Parathyroid adenoma (tissue), 2 donors: ENCODE results near the gene CTSL.

Experiments
- H2AFZ ChIP-seq: fragments of 300-600 bp; sonication (generic); one replicate; pipeline ENCODE4 v1.7.0; 2017; ENCODE audit warnings: antibody characterized with exemption, mild to moderate bottlenecking
- H3K27ac ChIP-seq: fragments of 300-600 bp; sonication (generic); one replicate; pipeline ENCODE4 v1.7.0; 2017
- H3K27me3 ChIP-seq: fragments of 300-600 bp; sonication (generic); one replicate; pipeline ENCODE4 v1.7.0; 2017; ENCODE audit warnings: low read length; ENCODE audit not compliant: control insufficient read depth, insufficient read depth
- H3K36me3 ChIP-seq: fragments of 300-600 bp; sonication (generic); one replicate; pipeline ENCODE4 v1.7.0; 2017; ENCODE audit warnings: low read length; ENCODE audit not compliant: control insufficient read depth, insufficient read depth
- H3K4me1 ChIP-seq: fragments of 300-600 bp; sonication (generic); one replicate; pipeline ENCODE4 v1.7.0; 2017; ENCODE audit warnings: control low read depth
- H3K4me2 ChIP-seq: fragments of 300-600 bp; sonication (generic); one replicate; pipeline ENCODE4 v1.7.0; 2017; ENCODE audit warnings: low read length
- H3K4me3 ChIP-seq: fragments of 300-600 bp; sonication (generic); one replicate; pipeline ENCODE4 v1.7.0; 2017; ENCODE audit warnings: low read depth, low read length
- H3K79me2 ChIP-seq: fragments of 300-600 bp; sonication (generic); one replicate; pipeline ENCODE4 v1.7.0; 2017; ENCODE audit warnings: control low read depth
- H3K9ac ChIP-seq: fragments of 300-600 bp; sonication (generic); one replicate; pipeline ENCODE4 v1.7.0; 2017; ENCODE audit warnings: mild to moderate bottlenecking
- H3K9me3 ChIP-seq: fragments of 300-600 bp; sonication (generic); one replicate; pipeline ENCODE4 v1.7.0; 2017; ENCODE audit warnings: low read length; ENCODE audit not compliant: control insufficient read depth
- TF ChIP-seq, protein P1 (sequence below): fragments of 300-600 bp; sonication (generic); IDR thresholded peaks from one replicate; pipeline ENCODE4 v1.7.0; 2017; ENCODE audit warnings: antibody characterized with exemption, mild to moderate bottlenecking
- donor health status: primary hyperparathyroidism.

The CTSL gene

DNA sequence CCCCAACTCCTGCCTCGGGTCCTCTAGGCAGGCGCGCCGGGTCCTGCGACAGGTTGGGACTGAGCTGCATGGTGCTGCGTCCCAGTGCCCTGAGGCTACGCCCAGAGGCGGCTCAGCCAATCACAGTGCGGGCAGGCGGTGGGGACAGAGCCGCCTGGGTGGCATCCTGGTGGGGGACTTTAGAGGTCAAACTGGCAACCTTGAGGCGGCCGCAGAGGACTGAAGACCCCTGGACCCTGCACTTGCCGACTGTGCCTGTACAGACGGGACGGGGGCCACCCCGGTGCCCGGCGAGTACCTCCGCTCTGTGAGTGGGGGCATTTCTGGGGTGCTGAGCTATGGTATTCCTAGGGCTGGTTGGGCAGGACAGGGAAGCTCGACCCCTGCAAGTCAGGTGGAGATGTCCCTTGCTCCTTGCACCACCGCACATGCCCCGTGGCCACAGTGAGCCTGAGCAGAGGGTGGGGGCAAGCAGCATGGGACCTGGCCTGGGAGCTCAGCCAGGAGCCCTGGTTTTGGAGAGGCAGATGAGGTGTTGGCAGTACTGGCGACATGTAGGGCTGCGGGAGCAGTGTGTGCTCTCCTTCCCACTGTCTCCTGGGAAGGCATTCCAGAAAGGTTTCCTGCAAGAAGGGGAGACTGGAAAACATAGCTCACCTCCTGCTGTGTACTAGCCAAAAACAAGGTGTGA lies 45.5 kb downstream of the CTSL start:
- H3K4me1 ChIP-seq = no peaks in the 10 kb centered on the region
- no peaks in the 10 kb centered on the region for H3K27me3 ChIP-seq
- H3K79me2 ChIP-seq = no peaks in the 10 kb centered on the region
- no peak overlapping the region for H3K27ac ChIP-seq
- H3K4me3 ChIP-seq = no peak overlapping the region
- no peak overlapping the region for H2AFZ ChIP-seq
- TF ChIP-seq, protein P1, sequence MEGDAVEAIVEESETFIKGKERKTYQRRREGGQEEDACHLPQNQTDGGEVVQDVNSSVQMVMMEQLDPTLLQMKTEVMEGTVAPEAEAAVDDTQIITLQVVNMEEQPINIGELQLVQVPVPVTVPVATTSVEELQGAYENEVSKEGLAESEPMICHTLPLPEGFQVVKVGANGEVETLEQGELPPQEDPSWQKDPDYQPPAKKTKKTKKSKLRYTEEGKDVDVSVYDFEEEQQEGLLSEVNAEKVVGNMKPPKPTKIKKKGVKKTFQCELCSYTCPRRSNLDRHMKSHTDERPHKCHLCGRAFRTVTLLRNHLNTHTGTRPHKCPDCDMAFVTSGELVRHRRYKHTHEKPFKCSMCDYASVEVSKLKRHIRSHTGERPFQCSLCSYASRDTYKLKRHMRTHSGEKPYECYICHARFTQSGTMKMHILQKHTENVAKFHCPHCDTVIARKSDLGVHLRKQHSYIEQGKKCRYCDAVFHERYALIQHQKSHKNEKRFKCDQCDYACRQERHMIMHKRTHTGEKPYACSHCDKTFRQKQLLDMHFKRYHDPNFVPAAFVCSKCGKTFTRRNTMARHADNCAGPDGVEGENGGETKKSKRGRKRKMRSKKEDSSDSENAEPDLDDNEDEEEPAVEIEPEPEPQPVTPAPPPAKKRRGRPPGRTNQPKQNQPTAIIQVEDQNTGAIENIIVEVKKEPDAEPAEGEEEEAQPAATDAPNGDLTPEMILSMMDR = no peak
- no peak overlapping the region for H3K4me2 ChIP-seq
- no peak overlapping the region for H3K9ac ChIP-seq
- no peaks in the 10 kb centered on the region for H3K36me3 ChIP-seq
- no peaks in the 10 kb centered on the region for H3K9me3 ChIP-seq

DNA sequence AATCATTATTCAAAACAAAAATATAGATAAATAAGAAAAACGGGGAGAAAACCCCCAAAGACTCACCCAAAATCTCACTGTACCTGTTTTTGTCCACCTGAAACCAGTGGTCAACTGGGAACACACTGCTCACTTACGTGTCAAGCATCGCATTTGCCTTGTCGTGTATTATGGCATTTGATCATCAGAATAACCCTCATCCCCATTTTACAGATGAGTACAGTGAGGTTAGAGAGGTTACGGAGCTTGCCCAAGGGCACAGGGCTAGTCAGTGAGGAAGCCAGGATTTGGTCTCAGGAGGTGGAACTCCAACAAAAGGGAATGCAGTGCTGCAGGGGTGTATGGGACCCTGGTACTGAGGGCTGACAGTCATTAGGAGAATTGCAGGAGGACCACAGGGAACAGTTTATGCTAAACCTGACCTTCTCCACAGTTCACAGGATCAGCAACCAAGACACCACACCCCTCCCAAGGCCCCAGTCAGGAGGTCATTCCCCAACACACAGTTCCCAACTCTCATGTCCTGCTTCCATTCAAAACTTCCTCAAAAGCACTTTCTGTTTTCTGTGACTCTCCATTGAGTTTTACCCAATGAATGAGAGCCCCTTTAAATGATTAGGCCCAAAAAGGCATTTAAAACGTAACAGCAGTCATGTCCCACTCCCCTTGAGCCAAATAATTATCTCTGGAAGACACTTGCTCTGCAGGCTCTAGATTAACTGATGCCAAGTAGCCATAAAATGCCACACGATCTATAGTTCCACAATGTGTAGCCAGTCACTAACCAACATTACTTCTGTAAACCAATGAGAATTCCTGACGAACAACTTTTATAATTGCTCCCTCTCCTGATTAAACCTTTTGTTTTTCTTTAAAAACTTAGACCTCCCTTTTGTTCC lies 50.8 kb downstream of the CTSL start:
- no peaks in the 10 kb centered on the region for H3K9me3 ChIP-seq

DNA sequence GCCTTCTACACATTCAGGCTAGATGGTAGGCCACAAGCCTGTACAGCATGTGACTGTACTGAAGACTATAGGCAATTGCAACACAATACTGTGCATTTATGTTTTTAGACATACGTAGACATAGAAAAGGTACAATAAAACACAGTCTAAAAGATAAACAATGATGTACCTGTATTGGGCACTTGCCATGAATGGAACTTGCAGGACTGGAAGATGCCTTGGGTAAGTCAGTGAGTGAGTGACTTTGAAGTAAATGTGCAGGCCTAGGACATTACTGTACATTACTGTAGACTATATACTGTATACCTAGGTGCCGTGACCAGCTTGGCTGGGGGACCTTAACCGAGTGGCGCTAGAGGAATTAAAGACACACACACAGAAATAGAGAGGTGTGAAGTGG lies 53.1 kb downstream of the CTSL start:
- Histone ChIP-seq H3K36me3 (no peaks in the 10 kb centered on the region), H3K79me2 (no peaks in the 10 kb centered on the region), H2AFZ (no peak overlapping the region), H3K27ac (no peak overlapping the region), H3K4me3 (no peak overlapping the region), H3K4me2 (no peak overlapping the region), H3K9ac (no peak overlapping the region), H3K27me3 (no peaks in the 10 kb centered on the region), H3K4me1 (no peaks in the 10 kb centered on the region), H3K9me3 (no peaks in the 10 kb centered on the region)
- TF ChIP-seq, protein P1 = no peak

More for the DNA sequence above, 50.8 kb downstream of the CTSL start:
- H3K4me2 ChIP-seq = no peak overlapping the region
- H3K4me1 ChIP-seq = no peaks in the 10 kb centered on the region
- H3K36me3 ChIP-seq = no peaks in the 10 kb centered on the region
- no peak overlapping the region for H3K9ac ChIP-seq
- TF ChIP-seq, protein P1 = no peak
- no peak overlapping the region for H3K27ac ChIP-seq
- no peaks in the 10 kb centered on the region for H3K79me2 ChIP-seq
- H3K27me3 ChIP-seq = no peaks in the 10 kb centered on the region
- no peak overlapping the region for H2AFZ ChIP-seq
- H3K4me3 ChIP-seq = no peak overlapping the region
